Suprapubic skin (tissue), 2 donors: ENCODE results near the gene EEF1AKMT2.

ENCODE experiments used
- EP300 ChIP-seq: sonication (generic); formaldehyde crosslinking; IDR thresholded peaks from one replicate; pipeline ENCODE4 v1.6.1; 2017; ENCODE audit warnings: antibody characterized with exemption
- POLR2A ChIP-seq, 2 donors: fragments of 450-650 bp; IDR thresholded peaks; one replicate each; pipeline ENCODE4 v1.6.1; 2017; ENCODE audit warnings: antibody characterized with exemption in 2 of 2, mild to moderate bottlenecking in 2 of 2, moderate library complexity in 2 of 2

GRCh38 chr10:124708246-124708779 lies 83.4 kb downstream of the EEF1AKMT2 start:
- TF ChIP-seq POLR2A (IDR thresholded peaks at IDR 0.05) (no peak), EP300 (no peak)
